IPS DF 4.7 (cell line): ENCODE results near the gene CACNA2D1.

Experiments used
- DNase-seq: peaks from one replicate; pipeline ENCODE4 v3.0.0-alpha.2; 2013; ENCODE audit warnings: low spot score; ENCODE audit errors: extremely low read depth

Gene CACNA2D1

GRCh38 chr7:82345886-82346285, 97.7 kb downstream of the CACNA2D1 start:
- no peak for DNase-seq

- no peak for DNase-seq
These were observed 99.9 kb downstream of the CACNA2D1 start for GRCh38 chr7:82343716-82344115.

GRCh38 chr7:82339958-82340357, 103.6 kb downstream of the CACNA2D1 start:
- DNase-seq = no peak

- no peak for DNase-seq
These were observed 107.7 kb downstream of the CACNA2D1 start for GRCh38 chr7:82335927-82336326.

- DNase-seq = no peak
These were observed 108.6 kb downstream of the CACNA2D1 start for GRCh38 chr7:82335001-82335400.

GRCh38 chr7:82331234-82331633, 112.3 kb downstream of the CACNA2D1 start:
- DNase-seq = no peak

- no peak for DNase-seq
These were observed 112.8 kb downstream of the CACNA2D1 start for GRCh38 chr7:82330706-82331215.

GRCh38 chr7:82327898-82328297, 115.7 kb downstream of the CACNA2D1 start:
- no peak for DNase-seq

GRCh38 chr7:82325416-82325815, 118.2 kb downstream of the CACNA2D1 start:
- DNase-seq = no peak

GRCh38 chr7:82323806-82324205, 119.8 kb downstream of the CACNA2D1 start:
- DNase-seq = no peak

- no peak for DNase-seq
These were observed 123.9 kb downstream of the CACNA2D1 start for GRCh38 chr7:82319674-82320118.

- no peak for DNase-seq
These were observed 124.8 kb downstream of the CACNA2D1 start for GRCh38 chr7:82318786-82319185.

GRCh38 chr7:82317760-82318159, 125.8 kb downstream of the CACNA2D1 start:
- DNase-seq = no peak

GRCh38 chr7:82317257-82317721, 126.3 kb downstream of the CACNA2D1 start:
- DNase-seq = no peak

GRCh38 chr7:82313269-82313668, 130.3 kb downstream of the CACNA2D1 start:
- no peak for DNase-seq

- DNase-seq = no peak
These were observed 130.9 kb downstream of the CACNA2D1 start for GRCh38 chr7:82312646-82313045.

GRCh38 chr7:82305347-82306005, 138.1 kb downstream of the CACNA2D1 start:
- no peak for DNase-seq

- no peak for DNase-seq
These were observed 148.7 kb downstream of the CACNA2D1 start for GRCh38 chr7:82294865-82295264.

GRCh38 chr7:82294382-82294784, 149.2 kb downstream of the CACNA2D1 start:
- no peak for DNase-seq

- no peak for DNase-seq
These were observed 150.1 kb downstream of the CACNA2D1 start for GRCh38 chr7:82293467-82293866.

- no peak for DNase-seq
These were observed 151.6 kb downstream of the CACNA2D1 start for GRCh38 chr7:82291931-82292330.

- no peak for DNase-seq
These were observed 153.7 kb downstream of the CACNA2D1 start for GRCh38 chr7:82289889-82290288.

- no peak for DNase-seq
These were observed 154.4 kb downstream of the CACNA2D1 start for GRCh38 chr7:82289152-82289535.
